OCI-LY3 (cell line): Measurements from ENCODE around the gene CD247.

Experiments used
- H2AFZ ChIP-seq: fragments of 200-600, 300-600 bp; shearing (Covaris generic); 2 replicates; pipeline ENCODE4 v1.6.0; 2014; ENCODE audit warnings: antibody characterized with exemption, low read depth, low read length
- H3K27ac ChIP-seq: fragments of 200-600, 300-600 bp; sonication (generic); 2 replicates; pipeline ENCODE4 v1.5.1; 2014; ENCODE audit warnings: mild to moderate bottlenecking, low read length, moderate library complexity, mixed read lengths
- H3K27me3 ChIP-seq: fragments of 200-600, 300-600 bp; sonication (generic); 2 replicates; pipeline ENCODE4 v1.6.1; 2014; ENCODE audit warnings: low read depth, low read length, mixed read lengths
- H3K36me3 ChIP-seq: fragments of 200-600, 300-600 bp; sonication (generic); replicated peaks from 2 replicates; pipeline ENCODE3; 2014; ENCODE audit warnings: low read depth, low read length, mixed read lengths
- H3K4me1 ChIP-seq: fragments of 300-600, 200-600 bp; sonication (generic); 2 replicates; pipeline ENCODE4 v1.6.1; 2014; ENCODE audit warnings: low read length, mixed read lengths
- H3K4me2 ChIP-seq: fragments of 200-600, 300-600 bp; sonication (generic); 2 replicates; pipeline ENCODE4 v1.6.1; 2014; ENCODE audit warnings: low read length, mixed read lengths
- H3K4me3 ChIP-seq: fragments of 300-600, 200-600 bp; sonication (generic); 2 replicates; pipeline ENCODE4 v1.5.1; 2014; ENCODE audit warnings: antibody characterized with exemption, mild to moderate bottlenecking, low read length, moderate library complexity
- H3K79me2 ChIP-seq: fragments of 300-600, 200-600 bp; shearing (Covaris generic); 2 replicates; pipeline ENCODE4 v1.6.1; 2014; ENCODE audit warnings: mild to moderate bottlenecking, low read length, mixed read lengths
- H3K9ac ChIP-seq: fragments of 300-600, 200-600 bp; shearing (Covaris generic); 2 replicates; pipeline ENCODE4 v1.6.0; 2014; ENCODE audit warnings: mild to moderate bottlenecking, low read length, moderate library complexity
- H3K9me3 ChIP-seq: fragments of 200-600, 300-600 bp; shearing (Covaris generic); 2 replicates; pipeline ENCODE4 v1.6.1; 2014; ENCODE audit warnings: low read length, mixed read lengths; ENCODE audit not compliant: insufficient read depth
- H4K20me1 ChIP-seq: fragments of 200-600, 300-600 bp; sonication (generic); 2 replicates; pipeline ENCODE4 v1.6.1; 2016; ENCODE audit warnings: low read length, mixed read lengths; ENCODE audit not compliant: insufficient read depth
- CTCF ChIP-seq: fragments of 200-600, 300-600 bp; sonication (generic); IDR thresholded peaks from 2 replicates; pipeline ENCODE4 v1.5.1; 2014; ENCODE audit warnings: antibody characterized with exemption, low read length, low read depth
- EZH2phosphoT487 ChIP-seq: fragments of 200-600 bp; shearing (Covaris generic); IDR thresholded peaks from 2 replicates; pipeline ENCODE4 v1.6.1; 2018; ENCODE audit warnings: antibody characterized with exemption, mixed run types, low read depth

Gene CD247

GRCh38 chr1:167544447-167545093, 26.2 kb upstream of the CD247 start:
- Histone ChIP-seq H4K20me1 (no peaks in the 10 kb centered on the region), H3K79me2 (no peaks in the 10 kb centered on the region), H2AFZ (no peak overlapping the region), H3K4me1 (peaks cover 51% of the 10 kb centered on the region), H3K27me3 (no peaks in the 10 kb centered on the region), H3K9me3 (no peaks in the 10 kb centered on the region), H3K4me2 (no peak overlapping the region), H3K4me3 (no peak overlapping the region), H3K9ac (no peak overlapping the region), H3K27ac (no peak overlapping the region), H3K36me3 (peaks cover 3% of the 10 kb centered on the region)
- no peak for TF ChIP-seq CTCF
- no peak for TF ChIP-seq EZH2phosphoT487

- Histone ChIP-seq H2AFZ (no peak overlapping the region), H3K27ac (peak overlapping the region; percentile 76), H3K36me3 (peaks cover 3% of the 10 kb centered on the region), H3K4me3 (peak overlapping the region; percentile 19; the same call in 1 of the 2 replicates), H3K9ac (peak overlapping the region; percentile 9; the same call in 1 of the 2 replicates), H3K4me2 (peak overlapping the region; percentile 65), H3K9me3 (no peaks in the 10 kb centered on the region), H4K20me1 (no peaks in the 10 kb centered on the region), H3K79me2 (no peaks in the 10 kb centered on the region), H3K4me1 (peaks cover 63% of the 10 kb centered on the region), H3K27me3 (no peaks in the 10 kb centered on the region)
- TF ChIP-seq CTCF (no peak), EZH2phosphoT487 (no peak)
Measured at GRCh38 chr1:167543199-167543990, 25.1 kb upstream of the CD247 start.

GRCh38 chr1:167542109-167543032, 24.0 kb upstream of the CD247 start:
- Histone ChIP-seq H3K36me3 (peaks cover 3% of the 10 kb centered on the region), H2AFZ (no peak overlapping the region), H3K9me3 (no peaks in the 10 kb centered on the region), H4K20me1 (no peaks in the 10 kb centered on the region), H3K4me2 (peak overlapping the region; percentile 62), H3K4me3 (peak overlapping the region; percentile 39), H3K4me1 (peaks cover 65% of the 10 kb centered on the region), H3K27me3 (no peaks in the 10 kb centered on the region), H3K9ac (peak overlapping the region; percentile 16; the same call in 1 of the 2 replicates), H3K27ac (peak overlapping the region; percentile 76), H3K79me2 (no peaks in the 10 kb centered on the region)
- TF ChIP-seq EZH2phosphoT487: no peak
- TF ChIP-seq CTCF: no peak
